ENCODE results near the gene ANO2.

Gene ANO2

GRCh38 chr12:5952031-5952430, 7.0 kb upstream of the ANO2 start:
- TF ChIP-seq POLR2AphosphoS5 (IDR thresholded peaks at IDR 0.05; ENCODE audit: low read depth, low read length), result no peak
- TF ChIP-seq TAF1 (IDR thresholded peaks at IDR 0.05; ENCODE audit: borderline replicate concordance, insufficient read depth, low read length), result no peak
- no peak for TF ChIP-seq SIN3A (IDR thresholded peaks at IDR 0.05; ENCODE audit: borderline replicate concordance, insufficient read depth, low read length)
- no peak for TF ChIP-seq REST (IDR thresholded peaks at IDR 0.05; ENCODE audit: insufficient read depth in 1 of 2, low read depth in 2 of 2, low read length in 2 of 2)
- TF ChIP-seq FOXP2 (optimal IDR thresholded peaks at IDR 0.05; ENCODE audit: borderline replicate concordance, extremely low read depth, extremely low read length, insufficient read depth), result no peak

GRCh38 chr12:5948696-5949095, 3.6 kb upstream of the ANO2 start:
- TF ChIP-seq SIN3A (IDR thresholded peaks at IDR 0.05; ENCODE audit: borderline replicate concordance, insufficient read depth, low read length) (no peak), REST (IDR thresholded peaks at IDR 0.05; ENCODE audit: insufficient read depth in 1 of 2, low read depth in 2 of 2, low read length in 2 of 2) (no peak), FOXP2 (optimal IDR thresholded peaks at IDR 0.05; ENCODE audit: borderline replicate concordance, extremely low read depth, extremely low read length, insufficient read depth) (no peak), TAF1 (IDR thresholded peaks at IDR 0.05; ENCODE audit: borderline replicate concordance, insufficient read depth, low read length) (no peak), POLR2AphosphoS5 (IDR thresholded peaks at IDR 0.05; ENCODE audit: low read depth, low read length) (no peak)

GRCh38 chr12:5947006-5947405, 1.9 kb upstream of the ANO2 start:
- no peak for TF ChIP-seq REST (IDR thresholded peaks at IDR 0.05; ENCODE audit: insufficient read depth in 1 of 2, low read depth in 2 of 2, low read length in 2 of 2)
- no peak for TF ChIP-seq TAF1 (IDR thresholded peaks at IDR 0.05; ENCODE audit: borderline replicate concordance, insufficient read depth, low read length)
- no peak for TF ChIP-seq FOXP2 (optimal IDR thresholded peaks at IDR 0.05; ENCODE audit: borderline replicate concordance, extremely low read depth, extremely low read length, insufficient read depth)
- TF ChIP-seq POLR2AphosphoS5 (IDR thresholded peaks at IDR 0.05; ENCODE audit: low read depth, low read length), result no peak
- TF ChIP-seq SIN3A (IDR thresholded peaks at IDR 0.05; ENCODE audit: borderline replicate concordance, insufficient read depth, low read length), result no peak

- TF ChIP-seq TAF1 (IDR thresholded peaks at IDR 0.05; ENCODE audit: borderline replicate concordance, insufficient read depth, low read length) (no peak), REST (IDR thresholded peaks at IDR 0.05; ENCODE audit: insufficient read depth in 1 of 2, low read depth in 2 of 2, low read length in 2 of 2) (no peak), FOXP2 (optimal IDR thresholded peaks at IDR 0.05; ENCODE audit: borderline replicate concordance, extremely low read depth, extremely low read length, insufficient read depth) (no peak), SIN3A (IDR thresholded peaks at IDR 0.05; ENCODE audit: borderline replicate concordance, insufficient read depth, low read length) (no peak), POLR2AphosphoS5 (IDR thresholded peaks at IDR 0.05; ENCODE audit: low read depth, low read length) (no peak)
Observed at GRCh38 chr12:5946388-5946787, 1.3 kb upstream of the ANO2 start.

- no peak for TF ChIP-seq TAF1 (IDR thresholded peaks at IDR 0.05; ENCODE audit: borderline replicate concordance, insufficient read depth, low read length)
- no peak for TF ChIP-seq FOXP2 (optimal IDR thresholded peaks at IDR 0.05; ENCODE audit: borderline replicate concordance, extremely low read depth, extremely low read length, insufficient read depth)
- no peak for TF ChIP-seq SIN3A (IDR thresholded peaks at IDR 0.05; ENCODE audit: borderline replicate concordance, insufficient read depth, low read length)
- no peak for TF ChIP-seq POLR2AphosphoS5 (IDR thresholded peaks at IDR 0.05; ENCODE audit: low read depth, low read length)
- TF ChIP-seq REST (IDR thresholded peaks at IDR 0.05; ENCODE audit: insufficient read depth in 1 of 2, low read depth in 2 of 2, low read length in 2 of 2), result no peak
Observed at GRCh38 chr12:5944688-5945070, 380 bp downstream of the ANO2 start.
